Stomach (tissue), 9 donors: ENCODE data around the gene CBLC. TPM values are rescaled to one million over a fixed set of nuclear protein-coding genes. Genes with fewer than 3 reads are reported as not detected.

Experiments used
- DNase-seq, 2 donors: peaks; one replicate each; pipeline versions ENCODE4 v3.0.0 to v3.0.0-alpha.2; 2013 to 2019
- H3K27ac ChIP-seq, 5 donors: fragments of 200-600 bp in 4 of 5; sonication (generic) in 4 of 5; one replicate each; pipeline ENCODE4 v1.5.1; 2013 to 2019; ENCODE audit warnings: mild to moderate bottlenecking in 1 of 5, moderate library complexity in 1 of 5
- H3K27me3 ChIP-seq, 3 donors: fragments of 200-600 bp; sonication (generic); one replicate each; pipeline ENCODE4 v1.5.1; 2017 to 2019; ENCODE audit warnings: mixed run types in 1 of 3
- H3K36me3 ChIP-seq, 4 donors: fragments of 200-600 bp; sonication (generic); 1 replicate in 3 of 4; 2 replicates in 1 of 4; pipeline ENCODE4 v1.5.1; 2016 to 2019
- H3K4me1 ChIP-seq, 4 donors: fragments of 200-600 bp; sonication (generic); one replicate each; pipeline ENCODE4 v1.5.1; 2016 to 2019
- H3K4me3 ChIP-seq, 4 donors: fragments of 200-600 bp; sonication (generic) in 3 of 4; one replicate each; pipeline ENCODE4 v1.5.1; 2016 to 2019; ENCODE audit warnings: mild to moderate bottlenecking in 1 of 4
- H3K9me3 ChIP-seq, 4 donors: fragments of 200-600 bp; sonication (generic); one replicate each; pipeline ENCODE4 v1.5.1; 2016 to 2019
- EP300 ChIP-seq: sonication (generic); formaldehyde crosslinking; IDR thresholded peaks from one replicate; pipeline ENCODE4 v1.6.1; 2017; ENCODE audit warnings: antibody characterized with exemption
- POLR2A ChIP-seq, 4 donors: fragments of 450-650 bp; IDR thresholded peaks; one replicate each; pipeline ENCODE4 v1.6.1; 2016; ENCODE audit warnings: antibody characterized with exemption in 4 of 4, control low read depth in 2 of 4, mild to moderate bottlenecking in 1 of 4, moderate library complexity in 1 of 4
- POLR2AphosphoS5 ChIP-seq, 3 donors: sonication (generic); formaldehyde crosslinking; IDR thresholded peaks; one replicate each; pipeline ENCODE4 v1.6.1; 2016; ENCODE audit warnings: antibody characterized with exemption in 3 of 3
- WGBS, 5 donors: extraction: QIAGEN DNeasy Blood & Tissue Kit in 3 of 5; methylation state at CpG; one replicate each; pipeline versions ENCODE4 v1.1.5 to v1.1.7; 2013 to 2018; 5-methylcytosine and 5-hydroxymethylcytosine counted together
- intact Hi-C: fragments of 100-400 bp; cut with DNase I; formaldehyde crosslinking; loops from one replicate; pipeline ENCODE4 v1.15.1; 2023; ENCODE audit warnings: low total_unique reads
- polyA plus RNA-seq, 3 donors: library from polyadenylated mRNA; stranded (reverse); fragments of 200-250 nt; gene quantifications; one replicate each; pipeline ENCODE4 v1.2.3, GENCODE V29; 2013
- total RNA-seq, 5 donors: library from RNA; depleted of rRNA; stranded (reverse); fragments of >200 nt; gene quantifications; one replicate each; pipeline versions ENCODE4 v1.1.0 to v1.2.3, GENCODE V29; 2014 to 2016
- TF ChIP-seq, protein P1 (sequence below), 7 experiments: fragments of 450-650 bp in 4 of 7; fragments of 200-600 bp in 3 of 7; sonication (generic) in 3 of 7; IDR thresholded peaks; one replicate each; pipeline ENCODE4 v1.5.1; 2016 to 2019; ENCODE audit warnings: antibody characterized with exemption in 7 of 7, control low read depth in 2 of 7, mild to moderate bottlenecking in 1 of 7
- donor health status: healthy with polysubstance abuse.
- donor health status: Bipolar disorder and iron deficiency.
- donor health status: healthy.

The CBLC gene
- total and polyA plus RNA-seq, 8 donors, result 13.2 to 178 (median 42.8) TPM

DNA sequence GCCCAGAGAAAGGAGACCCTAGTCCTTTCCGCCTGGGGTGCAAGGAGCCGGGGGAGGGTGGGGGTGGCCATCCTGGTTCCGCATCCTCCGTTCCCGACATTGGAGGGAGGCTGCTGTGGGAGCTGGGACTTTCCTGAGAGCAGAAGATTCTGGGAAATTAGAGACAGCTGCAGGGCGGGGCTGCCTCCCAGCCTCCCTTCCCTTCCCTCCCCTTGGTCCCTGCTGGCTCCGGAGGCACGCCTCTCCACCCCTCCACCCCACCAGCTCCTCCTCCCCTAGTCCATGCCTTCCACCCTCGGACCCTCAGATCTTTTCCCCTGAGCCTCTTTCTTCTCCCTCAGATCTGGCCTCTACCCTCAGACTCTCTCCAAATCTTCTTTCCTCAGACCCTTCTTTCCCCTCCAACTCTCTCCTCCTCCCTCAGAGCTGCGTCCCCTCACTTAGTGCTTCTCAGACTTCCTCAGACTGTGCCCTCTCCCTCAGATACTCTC is 32.3 kb upstream of the CBLC start:
- peaks cover 78 to 89% (median 80%) of the 10 kb centered on the region in 4 donors for H3K4me1 ChIP-seq
- H3K9me3 ChIP-seq, result no peaks in the 10 kb centered on the region
- peak; percentile 57 to 89 for DNase-seq
- no peaks in the 10 kb centered on the region for H3K27me3 ChIP-seq
- intact Hi-C loops, result no loop called here
- WGBS, 5 donors, result 27 to 41% (median 33%) methylated on average over 9 to 10 of the region's 10 CpGs
- peaks cover 0 to 7% (median under 1%) of the 10 kb centered on the region in 4 donors for H3K36me3 ChIP-seq
- H3K4me3 ChIP-seq, result peak overlapping the region in 1 of 4 donors; percentile 9
- TF ChIP-seq, protein P1, sequence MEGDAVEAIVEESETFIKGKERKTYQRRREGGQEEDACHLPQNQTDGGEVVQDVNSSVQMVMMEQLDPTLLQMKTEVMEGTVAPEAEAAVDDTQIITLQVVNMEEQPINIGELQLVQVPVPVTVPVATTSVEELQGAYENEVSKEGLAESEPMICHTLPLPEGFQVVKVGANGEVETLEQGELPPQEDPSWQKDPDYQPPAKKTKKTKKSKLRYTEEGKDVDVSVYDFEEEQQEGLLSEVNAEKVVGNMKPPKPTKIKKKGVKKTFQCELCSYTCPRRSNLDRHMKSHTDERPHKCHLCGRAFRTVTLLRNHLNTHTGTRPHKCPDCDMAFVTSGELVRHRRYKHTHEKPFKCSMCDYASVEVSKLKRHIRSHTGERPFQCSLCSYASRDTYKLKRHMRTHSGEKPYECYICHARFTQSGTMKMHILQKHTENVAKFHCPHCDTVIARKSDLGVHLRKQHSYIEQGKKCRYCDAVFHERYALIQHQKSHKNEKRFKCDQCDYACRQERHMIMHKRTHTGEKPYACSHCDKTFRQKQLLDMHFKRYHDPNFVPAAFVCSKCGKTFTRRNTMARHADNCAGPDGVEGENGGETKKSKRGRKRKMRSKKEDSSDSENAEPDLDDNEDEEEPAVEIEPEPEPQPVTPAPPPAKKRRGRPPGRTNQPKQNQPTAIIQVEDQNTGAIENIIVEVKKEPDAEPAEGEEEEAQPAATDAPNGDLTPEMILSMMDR (IDR thresholded peaks at IDR 0.05), result no peak
- TF ChIP-seq EP300 (peak; percentile 52), POLR2A (IDR thresholded peaks at IDR 0.05) (no peak), POLR2AphosphoS5 (IDR thresholded peaks at IDR 0.05) (peak in 2 of 3 donors; percentile 43 to 63)
- H3K27ac ChIP-seq, result peak overlapping the region; percentile 77 to 99 (median 96)

DNA sequence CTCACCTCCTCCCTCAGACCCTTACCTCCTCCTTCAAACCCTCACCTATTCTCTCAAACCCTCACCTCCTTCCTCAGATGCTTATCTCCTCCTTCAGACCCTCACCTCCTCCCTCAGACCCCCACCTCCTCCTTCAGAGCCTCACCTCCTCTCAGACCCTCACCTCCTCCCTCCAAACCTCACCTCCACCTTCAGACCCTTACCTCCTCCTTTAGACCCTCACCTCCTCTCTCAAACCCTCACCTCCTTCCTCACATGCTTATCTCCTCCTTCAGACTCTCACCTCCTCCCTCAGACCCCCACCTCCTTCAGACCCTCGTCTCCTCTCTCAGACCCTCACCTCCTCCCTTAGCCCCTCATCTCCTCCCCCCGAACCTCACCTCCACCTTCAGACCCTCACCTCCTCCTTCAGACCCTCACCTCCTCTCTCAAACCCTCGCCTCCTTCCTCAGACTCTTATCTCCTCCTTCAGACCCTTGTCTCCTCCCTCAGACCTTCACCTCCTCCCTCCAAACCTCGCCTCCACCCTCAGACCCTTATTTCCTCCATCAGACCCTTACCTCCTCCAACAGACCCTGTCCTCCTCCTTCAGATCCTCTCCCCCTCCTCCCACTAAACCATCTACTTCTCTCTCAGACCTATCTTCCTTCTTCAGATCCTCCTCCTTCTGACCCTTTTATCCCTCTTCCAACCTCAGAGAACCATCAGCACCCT is 31.6 kb upstream of the CBLC start:
- WGBS, 5 donors, result 59 to 81% (median 77%) methylated on average over 4 of the region's 4 CpGs
- H3K36me3 ChIP-seq, result peaks cover 0 to 14% (median 4%) of the 10 kb centered on the region in 4 donors
- intact Hi-C loops, result no loop called here
- no peaks in the 10 kb centered on the region for H3K27me3 ChIP-seq
- H3K27ac ChIP-seq, result peak overlapping the region; percentile 57 to 99 (median 96)
- H3K9me3 ChIP-seq, result no peaks in the 10 kb centered on the region
- no peak for DNase-seq
- TF ChIP-seq, protein P1 (IDR thresholded peaks at IDR 0.05), result no peak
- H3K4me1 ChIP-seq, result peaks cover 78 to 89% (median 79%) of the 10 kb centered on the region in 4 donors
- no peak overlapping the region for H3K4me3 ChIP-seq

DNA sequence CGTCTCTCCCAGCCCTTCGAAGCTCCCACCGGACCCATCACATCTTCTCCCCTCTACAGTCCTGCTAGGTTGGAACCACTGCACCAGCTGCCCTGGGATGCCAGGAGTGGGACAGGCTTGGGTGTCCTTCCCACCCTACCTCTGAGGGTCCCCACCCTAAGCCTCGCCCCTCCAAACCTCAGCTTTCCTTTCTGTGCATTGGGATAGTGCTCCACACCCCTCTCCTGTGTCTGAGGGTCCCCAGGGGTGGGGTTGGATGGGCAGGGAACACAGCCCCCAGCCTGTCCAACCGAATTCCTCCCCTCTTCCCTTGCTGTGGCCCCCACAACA is 31.1 kb upstream of the CBLC start:
- intact Hi-C loops, result no loop called here
- Histone ChIP-seq H3K27ac (peak overlapping the region; percentile 57 to 99 (median 96)), H3K9me3 (no peaks in the 10 kb centered on the region), H3K36me3 (peaks cover 5 to 19% (median 9%) of the 10 kb centered on the region in 4 donors), H3K27me3 (no peaks in the 10 kb centered on the region), H3K4me1 (peaks cover 78 to 89% (median 79%) of the 10 kb centered on the region in 4 donors), H3K4me3 (peak overlapping the region in 2 of 4 donors; percentile 56 to 75)
- no peak for DNase-seq
- 73 to 82% (median 75%) methylated on average over 5 of the region's 5 CpGs for WGBS, 5 donors
- TF ChIP-seq POLR2AphosphoS5 (IDR thresholded peaks at IDR 0.05) (no peak), EP300 (no peak), POLR2A (IDR thresholded peaks at IDR 0.05) (no peak)
- TF ChIP-seq, protein P1 (IDR thresholded peaks at IDR 0.05), result no peak

DNA sequence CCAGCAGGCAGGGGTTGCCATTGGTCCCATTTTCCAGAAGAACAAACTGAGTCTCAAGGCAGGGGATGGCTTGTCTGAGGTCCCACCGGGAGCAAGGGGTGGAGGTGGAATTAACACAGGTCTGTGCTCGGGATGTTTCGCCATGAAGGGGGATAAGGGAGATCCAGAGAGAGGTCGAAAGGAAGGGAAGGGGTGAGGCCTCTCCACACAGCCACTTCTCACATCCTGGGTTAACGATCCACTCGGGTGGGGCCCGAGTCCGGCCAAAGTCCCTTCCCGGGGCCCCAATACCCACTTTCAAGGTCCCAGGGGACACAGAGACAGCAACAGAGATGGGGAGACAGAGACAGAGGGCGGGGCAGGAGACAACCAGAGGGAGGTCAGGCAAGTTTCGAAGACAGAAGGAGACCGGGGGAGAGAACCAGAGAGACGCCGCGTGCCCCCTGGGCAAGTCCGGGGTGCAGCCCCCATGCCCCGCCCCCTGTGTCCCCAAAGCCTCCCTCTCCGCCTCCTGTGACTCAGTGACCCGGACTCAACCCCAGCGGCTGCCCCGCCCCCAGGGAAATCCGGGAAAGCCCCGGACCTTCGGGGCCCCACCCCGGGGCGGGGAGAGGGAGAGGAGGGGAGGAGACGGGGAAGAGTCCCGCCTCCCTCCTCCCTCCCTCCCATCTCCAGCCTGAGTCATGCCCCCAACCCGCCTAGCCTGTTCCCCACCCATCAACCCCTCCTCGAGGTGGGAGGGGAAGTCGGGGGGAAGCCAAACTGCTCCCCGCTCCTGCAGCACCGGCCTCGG is 30.5 kb upstream of the CBLC start:
- peak; percentile 93 to 97 for DNase-seq
- H3K4me3 ChIP-seq, result peak overlapping the region; percentile 56 to 78 (median 67)
- peak overlapping the region; percentile 94 to 99 (median 98) for H3K27ac ChIP-seq
- H3K27me3 ChIP-seq, result no peaks in the 10 kb centered on the region
- no peaks in the 10 kb centered on the region for H3K9me3 ChIP-seq
- peaks cover 5 to 23% (median 15%) of the 10 kb centered on the region in 4 donors for H3K36me3 ChIP-seq
- H3K4me1 ChIP-seq, result peaks cover 79 to 88% (median 81%) of the 10 kb centered on the region in 4 donors
- TF ChIP-seq POLR2AphosphoS5 (IDR thresholded peaks at IDR 0.05) (peak in 2 of 3 donors; percentile 92 to 93), EP300 (peak; percentile 79), POLR2A (IDR thresholded peaks at IDR 0.05) (no peak)
- TF ChIP-seq, protein P1 (IDR thresholded peaks at IDR 0.05), result no peak
- WGBS, 5 donors, result 3 to 11% (median 5%) methylated on average over 18 to 34 of the region's 34 CpGs
- intact Hi-C loops, result no loop called here
